AG09319 (cell line): ENCODE measurements around the gene SCFD2.
"Not testable (repeated sequence)": the region's sequence is repeated elsewhere in the genome, so short reads cannot be mapped to it uniquely, and the experiment has no call there.

Experiments used
- DNase-seq: peaks from one replicate; pipeline ENCODE4 v3.0.0-alpha.2; 2010; ENCODE audit warnings: low read depth; ENCODE audit errors: extremely low read depth
- CTCF ChIP-seq: IDR thresholded peaks from 2 replicates; pipeline ENCODE4 v1.5.1; 2011; ENCODE audit warnings: low read depth, mild to moderate bottlenecking, inconsistent platforms, low read length, moderate library complexity

SCFD2 gene

GRCh38 chr4:53147197-53147596, 218.7 kb downstream of the SCFD2 start:
- no peak for DNase-seq
- no peak for TF ChIP-seq CTCF

DNA sequence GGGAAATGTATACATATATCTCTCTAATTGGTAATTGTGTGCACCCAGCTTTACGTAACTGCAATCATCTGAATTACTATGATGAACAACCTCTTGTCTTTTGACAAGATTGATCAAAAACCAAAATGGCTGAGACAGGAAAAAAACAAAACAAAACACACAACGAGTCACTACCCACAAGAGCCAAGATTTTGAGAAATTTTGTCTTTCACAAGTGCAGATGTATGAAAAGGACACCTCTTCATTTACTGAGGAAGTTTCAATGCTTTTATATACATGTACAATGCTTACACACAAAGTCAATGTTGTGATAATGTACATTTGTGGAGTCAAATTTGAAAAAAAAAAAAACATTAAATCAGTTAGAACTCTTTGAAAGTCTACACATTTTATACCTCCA, 224.6 kb downstream of the SCFD2 start:
- TF ChIP-seq CTCF: no peak
- no peak for DNase-seq

DNA sequence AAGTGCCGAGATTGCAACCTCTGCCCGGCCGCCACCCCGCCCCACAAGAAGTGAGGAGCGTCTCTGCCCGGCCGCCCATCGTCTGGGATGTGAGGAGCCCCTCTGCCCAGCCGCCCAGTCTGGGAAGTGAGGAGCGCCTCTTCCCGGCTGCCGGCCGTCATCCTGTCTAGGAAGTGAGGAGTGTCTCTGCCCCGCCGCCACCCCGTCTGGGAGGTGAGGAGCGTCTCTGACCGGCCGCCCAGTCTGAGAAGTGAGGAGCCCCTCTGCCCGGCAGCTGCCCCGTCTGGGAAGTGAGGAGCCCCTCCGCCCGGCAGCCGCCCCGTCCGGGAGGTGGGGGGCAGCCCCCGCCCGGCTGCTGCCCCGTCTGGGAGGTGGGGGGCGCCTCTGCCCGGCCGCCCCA, 226.6 kb downstream of the SCFD2 start:
- DNase-seq: not testable (repeated sequence)

DNA sequence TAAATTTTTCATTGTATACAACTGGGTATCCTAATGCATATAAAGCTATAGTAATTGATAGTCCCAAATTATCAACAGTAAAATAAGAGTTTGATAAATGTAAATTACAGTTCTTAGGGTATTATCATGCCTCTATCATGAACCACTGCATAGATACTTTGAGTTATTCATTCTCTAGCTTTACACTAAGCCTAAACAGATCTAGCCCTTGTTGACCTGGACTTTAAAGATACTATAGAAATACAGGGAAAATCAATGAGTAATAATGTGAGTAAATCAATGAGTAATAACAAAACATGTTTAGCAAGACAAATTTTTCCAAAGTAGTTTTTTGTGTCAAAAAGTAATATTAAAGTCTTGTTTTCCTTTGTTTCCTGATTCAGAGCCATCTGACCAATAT, 228.4 kb downstream of the SCFD2 start:
- DNase-seq: no peak
- no peak for TF ChIP-seq CTCF

- TF ChIP-seq CTCF: no peak
- DNase-seq: no peak
Observed at GRCh38 chr4:53136954-53137353, 228.9 kb downstream of the SCFD2 start.

DNA sequence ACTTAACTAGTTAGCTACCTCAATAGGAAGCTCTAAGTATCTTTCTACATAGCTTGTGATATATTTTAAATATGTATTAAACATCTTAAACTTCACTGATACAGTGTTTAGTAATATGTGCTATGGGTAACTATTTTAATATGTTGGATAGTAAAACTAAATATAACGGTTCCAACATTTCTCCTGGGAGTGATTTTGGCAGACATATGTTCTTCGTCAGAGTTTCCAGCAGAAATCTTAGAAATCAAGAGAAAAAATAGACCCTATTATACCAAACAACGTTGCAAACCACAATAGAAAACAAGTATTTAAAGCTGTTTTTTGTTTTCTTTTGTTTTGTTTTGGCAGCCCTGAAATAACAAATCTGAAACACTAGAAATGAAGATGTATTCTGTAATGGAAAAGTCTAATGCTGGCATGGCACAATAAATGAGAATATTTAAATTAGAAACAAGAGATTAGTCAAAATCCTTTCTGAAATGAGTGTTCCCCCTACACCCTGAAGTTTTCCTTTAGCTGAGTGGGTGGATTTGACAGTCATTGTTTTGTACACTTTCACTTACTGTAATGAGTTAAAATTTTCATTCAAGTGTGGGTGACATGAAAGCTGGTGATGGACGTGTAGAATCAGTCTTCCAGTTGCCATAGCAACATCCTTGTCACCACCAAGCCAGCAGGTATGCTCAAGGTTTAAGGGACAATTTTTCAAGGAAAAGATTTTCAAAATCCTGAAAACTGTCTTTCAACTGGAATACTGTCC, 233.5 kb downstream of the SCFD2 start:
- no peak for DNase-seq

DNA sequence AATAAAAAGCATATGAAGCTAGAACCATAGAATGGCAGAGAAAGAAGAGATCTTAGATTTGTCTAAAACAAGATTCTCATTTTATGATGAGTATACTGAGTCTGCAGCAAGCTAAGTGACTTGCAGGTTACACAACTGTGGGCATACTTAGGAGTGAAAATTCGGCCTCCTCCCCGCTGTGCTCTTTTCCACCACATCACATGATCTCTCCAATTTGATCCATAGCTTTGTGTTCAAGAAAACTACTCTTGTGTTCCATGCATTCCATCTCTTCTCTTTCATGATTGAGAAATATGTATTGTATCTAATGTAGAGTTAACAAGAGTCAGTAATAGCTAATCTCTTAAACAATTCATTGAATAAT, 234.3 kb downstream of the SCFD2 start:
- no peak for TF ChIP-seq CTCF
- DNase-seq: no peak

More for the DNA sequence above, 233.5 kb downstream of the SCFD2 start:
- TF ChIP-seq CTCF: no peak
